ENCODE measurements around the gene MEGF11. TPM values are rescaled to one million over a fixed set of nuclear protein-coding genes. Genes with fewer than 3 reads are reported as not detected.
"Not testable (repeated sequence)": the region's sequence is repeated elsewhere in the genome, so short reads cannot be mapped to it uniquely, and the experiment has no call there.

MEGF11 gene
- total RNA-seq, 2 donors from 2014 or later, result not detected

DNA sequence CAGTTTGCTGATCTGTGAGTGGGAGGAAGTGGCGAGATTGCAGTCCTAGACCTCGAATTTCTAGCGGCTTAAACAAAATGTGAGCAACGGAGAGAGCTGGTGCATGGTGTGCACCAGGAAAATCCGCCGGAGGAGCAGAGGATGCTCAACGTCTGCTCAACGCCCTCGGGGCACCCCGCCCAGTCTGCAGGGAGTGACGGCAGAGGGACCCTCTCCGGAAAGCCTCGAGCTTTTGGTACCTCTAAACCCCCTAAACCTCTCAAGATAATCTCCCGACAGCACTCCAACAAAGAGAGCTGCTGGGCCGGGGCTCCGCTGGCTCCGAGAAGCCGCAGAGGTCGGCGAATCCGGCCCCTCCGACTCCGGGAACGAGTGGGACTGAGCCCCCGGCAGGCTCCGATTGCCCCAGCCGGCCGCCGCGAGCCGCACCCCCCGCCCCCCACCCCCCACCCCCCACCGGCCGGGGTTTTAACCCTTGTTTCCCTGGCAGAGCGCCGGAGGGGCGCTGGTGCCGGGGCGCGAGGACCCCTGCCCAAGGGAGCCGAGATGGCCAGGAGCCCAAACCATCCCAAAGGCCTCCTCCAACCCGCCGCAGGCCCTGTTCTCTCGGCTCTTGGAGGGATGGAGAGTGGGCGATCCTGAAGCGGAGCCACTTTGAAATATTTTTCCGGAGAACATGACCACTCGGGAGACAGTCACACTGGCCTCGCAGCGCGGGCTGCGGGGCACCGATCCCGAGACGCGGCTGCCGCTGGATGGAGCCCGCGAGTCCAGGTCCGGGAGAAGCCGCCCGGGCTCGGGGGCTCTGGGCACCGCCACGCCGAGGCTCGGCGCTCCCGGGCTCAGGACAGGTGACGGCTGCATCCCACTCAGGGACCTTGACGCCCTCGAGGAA lies 1.5 kb downstream of the MEGF11 start:
- Histone ChIP-seq H3K27ac (no peak overlapping the region), H3K4me3 (peak overlapping the region; percentile 47), H3K9me3 (no peaks in the 10 kb centered on the region), H3K27me3 (peaks cover 56% of the 10 kb centered on the region), H3K9ac (ENCODE audit: low read depth in 2 of 2, low read length in 2 of 2) (peak overlapping the region in 1 of 2 donors; percentile 24), H3K36me3 (no peaks in the 10 kb centered on the region), H3K4me1 (peaks cover 18% of the 10 kb centered on the region)
- peak; percentile 57 for DNase-seq
- intact Hi-C loops (cut with DNase I), result loop anchor here (5.0 kb wide), 1 partner anchor 35 kb away; no protein-coding TSS in a partner anchor
- TF ChIP-seq, protein P1, sequence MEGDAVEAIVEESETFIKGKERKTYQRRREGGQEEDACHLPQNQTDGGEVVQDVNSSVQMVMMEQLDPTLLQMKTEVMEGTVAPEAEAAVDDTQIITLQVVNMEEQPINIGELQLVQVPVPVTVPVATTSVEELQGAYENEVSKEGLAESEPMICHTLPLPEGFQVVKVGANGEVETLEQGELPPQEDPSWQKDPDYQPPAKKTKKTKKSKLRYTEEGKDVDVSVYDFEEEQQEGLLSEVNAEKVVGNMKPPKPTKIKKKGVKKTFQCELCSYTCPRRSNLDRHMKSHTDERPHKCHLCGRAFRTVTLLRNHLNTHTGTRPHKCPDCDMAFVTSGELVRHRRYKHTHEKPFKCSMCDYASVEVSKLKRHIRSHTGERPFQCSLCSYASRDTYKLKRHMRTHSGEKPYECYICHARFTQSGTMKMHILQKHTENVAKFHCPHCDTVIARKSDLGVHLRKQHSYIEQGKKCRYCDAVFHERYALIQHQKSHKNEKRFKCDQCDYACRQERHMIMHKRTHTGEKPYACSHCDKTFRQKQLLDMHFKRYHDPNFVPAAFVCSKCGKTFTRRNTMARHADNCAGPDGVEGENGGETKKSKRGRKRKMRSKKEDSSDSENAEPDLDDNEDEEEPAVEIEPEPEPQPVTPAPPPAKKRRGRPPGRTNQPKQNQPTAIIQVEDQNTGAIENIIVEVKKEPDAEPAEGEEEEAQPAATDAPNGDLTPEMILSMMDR (IDR thresholded peaks at IDR 0.05), result peak; percentile 72

DNA sequence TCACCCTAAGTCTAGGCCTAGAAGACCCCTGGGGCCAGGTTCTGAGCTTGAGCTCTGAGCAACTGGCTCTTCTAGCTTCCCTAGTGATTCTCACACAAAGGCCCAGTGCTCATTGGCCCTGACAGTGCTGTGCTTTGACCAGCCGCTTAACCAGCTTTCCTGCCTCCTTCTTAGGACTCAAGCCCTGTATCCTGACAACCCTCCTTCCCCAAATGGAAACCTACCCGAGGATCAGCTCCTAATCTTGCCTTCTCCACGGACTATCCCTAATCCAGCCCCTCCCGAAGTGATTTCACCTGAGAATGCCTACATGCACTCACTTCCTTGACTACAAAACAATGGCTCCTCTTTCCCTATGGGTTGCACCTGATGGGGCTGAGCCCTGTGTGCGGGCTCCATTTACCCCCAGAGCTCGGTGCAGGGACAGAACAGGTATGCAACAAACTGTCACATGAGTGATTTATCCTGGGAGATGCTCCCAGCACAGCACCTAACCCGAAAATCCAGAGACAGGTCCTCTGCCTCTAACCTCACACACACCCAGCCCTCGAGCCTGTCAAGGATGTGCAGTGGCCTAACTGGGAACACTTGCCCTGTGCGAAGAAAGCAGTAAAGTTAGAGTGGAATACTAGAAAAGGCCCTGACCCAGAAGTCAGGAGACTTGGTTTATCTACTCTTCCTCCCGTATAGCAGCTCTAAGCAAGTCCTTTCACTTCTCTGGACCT lies 2.3 kb downstream of the MEGF11 start:
- peaks cover 56% of the 10 kb centered on the region for H3K27me3 ChIP-seq
- intact Hi-C loops (cut with DNase I), result loop anchor here (5.0 kb wide), 1 partner anchor 36 kb away; no protein-coding TSS in a partner anchor
- H3K9ac ChIP-seq (ENCODE audit: low read depth in 2 of 2, low read length in 2 of 2), result no peak overlapping the region
- H3K9me3 ChIP-seq, result no peaks in the 10 kb centered on the region
- H3K36me3 ChIP-seq, result no peaks in the 10 kb centered on the region
- no peak overlapping the region for H3K4me3 ChIP-seq
- no peak for DNase-seq
- peaks cover 18% of the 10 kb centered on the region for H3K4me1 ChIP-seq
- H3K27ac ChIP-seq, result no peak overlapping the region
- TF ChIP-seq, protein P1 (IDR thresholded peaks at IDR 0.05), result no peak

- Histone ChIP-seq H3K27me3 (peaks cover 42% of the 10 kb centered on the region), H3K36me3 (no peaks in the 10 kb centered on the region), H3K4me1 (peaks cover 18% of the 10 kb centered on the region), H3K9ac (ENCODE audit: low read depth in 2 of 2, low read length in 2 of 2) (no peak overlapping the region), H3K4me3 (no peak overlapping the region), H3K9me3 (no peaks in the 10 kb centered on the region), H3K27ac (no peak overlapping the region)
- intact Hi-C loops (cut with DNase I), result loop anchor here (5.0 kb wide), 1 partner anchor 38 kb away; no protein-coding TSS in a partner anchor
- no peak for DNase-seq
- TF ChIP-seq, protein P1 (IDR thresholded peaks at IDR 0.05), result no peak
Observed at GRCh38 chr15:66249605-66250174, 3.9 kb downstream of the MEGF11 start.

- Histone ChIP-seq H3K9me3 (no peaks in the 10 kb centered on the region), H3K36me3 (no peaks in the 10 kb centered on the region), H3K27ac (no peak overlapping the region), H3K4me3 (no peak overlapping the region), H3K9ac (ENCODE audit: low read depth in 2 of 2, low read length in 2 of 2) (no peak overlapping the region), H3K4me1 (peaks cover 2% of the 10 kb centered on the region), H3K27me3 (peaks cover 15% of the 10 kb centered on the region)
- TF ChIP-seq, protein P1 (IDR thresholded peaks at IDR 0.05), result no peak
- no peak for DNase-seq
- intact Hi-C loops (cut with DNase I), result no loop called here
Observed at GRCh38 chr15:66246937-66247336, 6.6 kb downstream of the MEGF11 start.

GRCh38 chr15:66245832-66246231 lies 7.7 kb downstream of the MEGF11 start:
- H3K9ac ChIP-seq (ENCODE audit: low read depth in 2 of 2, low read length in 2 of 2); H3K9me3 ChIP-seq; H3K36me3 ChIP-seq; H3K27me3 ChIP-seq; DNase-seq; H3K4me3 ChIP-seq; H3K4me1 ChIP-seq; intact Hi-C loops (cut with DNase I); H3K27ac ChIP-seq: not testable (repeated sequence)
